ENCODE measurements around the gene TNFRSF4. TPM values are rescaled to one million over a fixed set of nuclear protein-coding genes. Genes with fewer than 3 reads are reported as not detected.

TNFRSF4 gene
- total and polyA plus RNA-seq, 10 of the 15 experiments (the other 5 are each of a cell fraction or from before 2014, with no cell fraction given): 0.05 to 7.3 (median 2.5) TPM; not detected in 1

- BruUV-seq (replicated peaks): no TSS peak
- Histone ChIP-seq H3K79me2 (ENCODE audit: control insufficient read depth, insufficient read depth, low read length) (no peaks in the 10 kb centered on the region), H3K27ac (ENCODE audit: control insufficient read depth, insufficient read depth) (no peak overlapping the region), H3K4me1 (ENCODE audit: control insufficient read depth, insufficient read depth, low read length) (peaks cover 7% of the 10 kb centered on the region), H4K20me1 (ENCODE audit: control insufficient read depth, insufficient read depth) (no peaks in the 10 kb centered on the region), H3K4me3 (no peak overlapping the region), H3K36me3 (ENCODE audit: control insufficient read depth in 2 of 2, insufficient read depth in 2 of 2, low read length in 1 of 2) (no peaks in the 10 kb centered on the region), H2AFZ (ENCODE audit: control insufficient read depth, low read depth, low read length) (no peak overlapping the region), H3K9ac (ENCODE audit: control insufficient read depth, insufficient read depth, low read length) (no peak overlapping the region), H3K9me3 (replicated peaks; ENCODE audit: control insufficient read depth, insufficient read depth, low read length) (no peaks in the 10 kb centered on the region), H3K4me2 (ENCODE audit: control insufficient read depth, insufficient read depth) (no peak overlapping the region), H3K27me3 (replicated peaks in 1 of 2; ENCODE audit: control insufficient read depth in 2 of 2, insufficient read depth in 2 of 2, low read length in 1 of 2) (no peaks in the 10 kb centered on the region)
- 39% methylated on average over 17 of the region's 17 CpGs for WGBS (ENCODE audit: insufficient coverage, insufficient replicate concordance, low lambda C conversion rate, missing lambda C conversion rate)
- intact Hi-C loops (cut with micrococcal nuclease; ENCODE audit: unreplicated experiment): no loop called here
- RAD21 ChIA-PET (ENCODE audit: unreplicated experiment): no interaction called here
- FAIRE-seq (no peak), DNase-seq (ENCODE audit: low read depth, low spot score) (no peak), ATAC-seq (no peak)
- TF ChIP-seq SRF (IDR thresholded peaks at IDR 0.05; ENCODE audit: low read depth in 2 of 2, low read length in 2 of 2) (no peak), RAD21 (IDR thresholded peaks at IDR 0.05; ENCODE audit: insufficient read depth, low read depth, low read length) (no peak), USF2 (IDR thresholded peaks at IDR 0.05; ENCODE audit: borderline replicate concordance, low read depth, low read length) (no peak), ETV6 (conservative IDR thresholded peaks at IDR 0.05 in 1 of 2, IDR thresholded peaks at IDR 0.05 in 1 of 2; ENCODE audit: borderline replicate concordance in 1 of 2, low read depth in 1 of 2) (no peak), MXI1 (IDR thresholded peaks at IDR 0.05; ENCODE audit: low read depth, low read length) (no peak), JUNB (IDR thresholded peaks at IDR 0.05) (no peak), ZNF217 (IDR thresholded peaks at IDR 0.05) (no peak), RELB (IDR thresholded peaks at IDR 0.05; ENCODE audit: low read depth) (no peak), BCL3 (IDR thresholded peaks at IDR 0.05; ENCODE audit: borderline replicate concordance, insufficient read depth, low read depth, low read length, poor library complexity, severe bottlenecking) (no peak), ZNF592 (IDR thresholded peaks at IDR 0.05) (no peak), CBX5 (IDR thresholded peaks at IDR 0.05; ENCODE audit: low read depth) (no peak)
- in situ Hi-C loops (cut with MboI): no loop called here
- SMC1A ChIA-PET (ENCODE audit: uncharacterized antibody, unreplicated experiment): no interaction called here
- POLR2A ChIA-PET: no interaction called here
- CTCF ChIA-PET: no interaction called here
These were observed 52.3 kb downstream of the TNFRSF4 start for GRCh38 chr1:1161683-1162079.
